Loucy (cell line): ENCODE results near the gene UFSP1.
A peak's percentile ranks its signal among the peaks of the same experiment; 100 is the strongest.

Experiments
- H2AFZ ChIP-seq: fragments of 200-600 bp; sonication (generic); 2 replicates; pipeline ENCODE4 v1.6.0; 2016; ENCODE audit warnings: antibody characterized with exemption, mild to moderate bottlenecking, low read length, moderate library complexity
- H3F3A ChIP-seq: fragments of 200-600 bp; 2 replicates; pipeline ENCODE4 v1.6.0; 2016; ENCODE audit warnings: antibody characterized with exemption, low read depth, mild to moderate bottlenecking
- H3K27me3 ChIP-seq: fragments of 200-600 bp; sonication (generic); 2 replicates; pipeline ENCODE4 v1.6.1; 2014; ENCODE audit warnings: low read length, mild to moderate bottlenecking; ENCODE audit not compliant: insufficient read depth, poor library complexity, severe bottlenecking
- H3K36me3 ChIP-seq: fragments of 200-600 bp; sonication (generic); 2 replicates; pipeline ENCODE4 v1.6.1; 2016; ENCODE audit warnings: low read length; ENCODE audit not compliant: insufficient read depth
- H3K4me1 ChIP-seq: fragments of 200-600 bp; sonication (generic); 2 replicates; pipeline ENCODE4 v1.5.1; 2014; ENCODE audit warnings: low read length, mild to moderate bottlenecking; ENCODE audit not compliant: insufficient read depth, poor library complexity, severe bottlenecking
- H3K4me2 ChIP-seq: fragments of 200-600 bp; sonication (generic); 2 replicates; pipeline ENCODE4 v1.6.0; 2014; ENCODE audit warnings: antibody characterized with exemption, low read length, low read depth, mild to moderate bottlenecking; ENCODE audit not compliant: poor library complexity, severe bottlenecking
- H3K4me3 ChIP-seq: fragments of 200-600 bp; sonication (generic); 2 replicates; pipeline ENCODE4 v1.5.1; 2014; ENCODE audit warnings: low read length, mild to moderate bottlenecking, mixed read lengths; ENCODE audit not compliant: poor library complexity, severe bottlenecking
- H3K79me2 ChIP-seq: fragments of 200-600 bp; sonication (generic); 2 replicates; pipeline ENCODE4 v1.6.1; 2014; ENCODE audit warnings: low read length; ENCODE audit not compliant: insufficient read depth
- H3K9ac ChIP-seq: fragments of 200-600 bp; sonication (generic); 2 replicates; pipeline ENCODE4 v1.6.0; 2014; ENCODE audit warnings: mild to moderate bottlenecking, low read depth, low read length, moderate library complexity; ENCODE audit not compliant: poor library complexity, severe bottlenecking
- H3K9me2 ChIP-seq: fragments of 200-600 bp; sonication (generic); replicated peaks from 2 replicates; pipeline ENCODE4 v1.6.1; 2016; ENCODE audit warnings: low read depth, low read length, mixed read lengths
- H3K9me3 ChIP-seq: fragments of 200-600 bp; sonication (generic); 2 replicates; pipeline ENCODE4 v1.6.1; 2014; ENCODE audit warnings: mild to moderate bottlenecking, antibody characterized with exemption, low read length, low read depth; ENCODE audit not compliant: insufficient read depth
- H4K20me1 ChIP-seq: fragments of 200-600 bp; sonication (generic); 2 replicates; pipeline ENCODE4 v1.6.0; 2014; ENCODE audit warnings: antibody characterized with exemption, low read length, mild to moderate bottlenecking; ENCODE audit not compliant: insufficient read depth, poor library complexity, severe bottlenecking
- EZH2phosphoT487 ChIP-seq: fragments of 200-600 bp; IDR thresholded peaks from 2 replicates; pipeline ENCODE4 v1.6.1; 2018; ENCODE audit warnings: antibody characterized with exemption, mild to moderate bottlenecking, moderate library complexity, borderline replicate concordance
- TF ChIP-seq, protein P1 (sequence below): fragments of 200-600 bp; sonication (generic); conservative IDR thresholded peaks from 2 replicates; pipeline ENCODE4 v1.5.1; 2014; ENCODE audit warnings: mild to moderate bottlenecking, antibody characterized with exemption, low read length

The UFSP1 gene

DNA sequence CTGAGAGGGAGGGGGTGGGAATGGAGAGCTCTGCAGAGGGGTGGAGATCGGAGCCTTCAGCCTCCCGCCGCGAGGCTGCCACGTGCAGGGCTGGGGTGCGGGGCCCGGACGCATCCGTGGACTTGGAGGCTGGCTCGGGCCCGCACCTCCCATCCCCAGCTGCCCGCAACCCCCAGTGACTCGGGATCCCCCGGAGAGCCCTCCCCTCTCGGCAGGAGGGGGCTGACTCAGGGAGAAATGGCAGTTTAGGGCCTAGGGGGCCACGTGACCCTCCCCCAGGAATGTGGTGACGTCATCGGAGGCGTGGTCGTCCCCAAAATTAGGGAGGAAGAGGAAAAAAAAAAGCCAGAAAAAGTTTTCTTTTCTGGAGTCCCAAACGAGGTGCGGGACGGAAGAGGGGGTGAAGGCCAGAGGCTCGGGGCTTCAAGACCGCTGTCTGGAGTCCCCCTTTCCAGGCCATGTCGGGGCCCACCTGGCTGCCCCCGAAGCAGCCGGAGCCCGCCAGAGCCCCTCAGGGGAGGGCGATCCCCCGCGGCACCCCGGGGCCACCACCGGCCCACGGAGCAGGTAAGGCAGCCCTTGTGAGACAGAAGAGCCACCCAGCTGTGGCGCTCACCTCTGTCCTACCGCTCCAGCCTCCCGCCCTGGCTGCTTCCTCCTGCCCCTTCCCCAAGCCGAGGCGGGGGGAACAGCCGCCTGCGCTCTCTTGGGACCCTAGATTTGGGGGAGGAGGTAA, 22.3 kb downstream of the UFSP1 start, which contains the start of gene TRIP6:
TSS of gene TRIP6 (plus strand) at position 348 of the 736 bp plus-strand sequence. CDS start at position 459, 111 bp downstream.
- Histone ChIP-seq H3K4me3 (peak within 1 kb of the TSS; percentile 79), H4K20me1 (no peaks in the 10 kb centered on the region), H3K9ac (peak within 1 kb of the TSS; percentile 97), H3K79me2 (peaks cover 29% of the 10 kb centered on the region), H3K9me2 (no peaks in the 10 kb centered on the region), H3K4me2 (peak within 1 kb of the TSS; percentile 87), H3K27me3 (no peaks in the 10 kb centered on the region), H3K9me3 (no peaks in the 10 kb centered on the region), H3F3A (no peaks in the 10 kb centered on the region), H3K36me3 (peaks cover 4% of the 10 kb centered on the region; the same call in 1 of the 2 replicates), H2AFZ (peak within 1 kb of the TSS; percentile 73), H3K4me1 (peaks cover 12% of the 10 kb centered on the region)
- TF ChIP-seq EZH2phosphoT487 = no peak
- TF ChIP-seq, protein P1, sequence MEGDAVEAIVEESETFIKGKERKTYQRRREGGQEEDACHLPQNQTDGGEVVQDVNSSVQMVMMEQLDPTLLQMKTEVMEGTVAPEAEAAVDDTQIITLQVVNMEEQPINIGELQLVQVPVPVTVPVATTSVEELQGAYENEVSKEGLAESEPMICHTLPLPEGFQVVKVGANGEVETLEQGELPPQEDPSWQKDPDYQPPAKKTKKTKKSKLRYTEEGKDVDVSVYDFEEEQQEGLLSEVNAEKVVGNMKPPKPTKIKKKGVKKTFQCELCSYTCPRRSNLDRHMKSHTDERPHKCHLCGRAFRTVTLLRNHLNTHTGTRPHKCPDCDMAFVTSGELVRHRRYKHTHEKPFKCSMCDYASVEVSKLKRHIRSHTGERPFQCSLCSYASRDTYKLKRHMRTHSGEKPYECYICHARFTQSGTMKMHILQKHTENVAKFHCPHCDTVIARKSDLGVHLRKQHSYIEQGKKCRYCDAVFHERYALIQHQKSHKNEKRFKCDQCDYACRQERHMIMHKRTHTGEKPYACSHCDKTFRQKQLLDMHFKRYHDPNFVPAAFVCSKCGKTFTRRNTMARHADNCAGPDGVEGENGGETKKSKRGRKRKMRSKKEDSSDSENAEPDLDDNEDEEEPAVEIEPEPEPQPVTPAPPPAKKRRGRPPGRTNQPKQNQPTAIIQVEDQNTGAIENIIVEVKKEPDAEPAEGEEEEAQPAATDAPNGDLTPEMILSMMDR = no peak

DNA sequence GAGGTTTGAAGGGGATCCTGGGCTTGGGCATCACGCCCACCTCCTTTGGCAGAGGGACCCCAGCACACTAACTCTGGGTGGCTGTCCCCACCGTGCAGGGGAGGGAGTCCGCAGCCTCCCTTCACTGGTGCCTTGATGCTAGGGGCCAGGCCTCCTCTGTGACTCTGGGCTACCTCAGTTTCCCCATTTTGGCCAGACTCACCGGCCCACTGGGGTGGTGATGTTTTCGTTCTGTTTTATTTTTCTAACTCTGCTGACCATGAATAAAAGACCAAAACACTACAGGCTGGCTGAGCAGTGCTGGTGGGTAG, 22.8 kb downstream of the UFSP1 start:
- Histone ChIP-seq H3K9me2 (no peaks in the 10 kb centered on the region), H3K4me3 (peak overlapping the region; percentile 79), H3K9me3 (no peaks in the 10 kb centered on the region), H3K27me3 (no peaks in the 10 kb centered on the region), H3F3A (no peaks in the 10 kb centered on the region), H3K4me1 (peaks cover 12% of the 10 kb centered on the region), H4K20me1 (no peaks in the 10 kb centered on the region), H3K9ac (peak overlapping the region; percentile 97), H3K36me3 (peaks cover 4% of the 10 kb centered on the region; the same call in 1 of the 2 replicates), H2AFZ (peak overlapping the region; percentile 73), H3K4me2 (peak overlapping the region; percentile 87), H3K79me2 (peaks cover 29% of the 10 kb centered on the region)
- TF ChIP-seq, protein P1 = no peak

DNA sequence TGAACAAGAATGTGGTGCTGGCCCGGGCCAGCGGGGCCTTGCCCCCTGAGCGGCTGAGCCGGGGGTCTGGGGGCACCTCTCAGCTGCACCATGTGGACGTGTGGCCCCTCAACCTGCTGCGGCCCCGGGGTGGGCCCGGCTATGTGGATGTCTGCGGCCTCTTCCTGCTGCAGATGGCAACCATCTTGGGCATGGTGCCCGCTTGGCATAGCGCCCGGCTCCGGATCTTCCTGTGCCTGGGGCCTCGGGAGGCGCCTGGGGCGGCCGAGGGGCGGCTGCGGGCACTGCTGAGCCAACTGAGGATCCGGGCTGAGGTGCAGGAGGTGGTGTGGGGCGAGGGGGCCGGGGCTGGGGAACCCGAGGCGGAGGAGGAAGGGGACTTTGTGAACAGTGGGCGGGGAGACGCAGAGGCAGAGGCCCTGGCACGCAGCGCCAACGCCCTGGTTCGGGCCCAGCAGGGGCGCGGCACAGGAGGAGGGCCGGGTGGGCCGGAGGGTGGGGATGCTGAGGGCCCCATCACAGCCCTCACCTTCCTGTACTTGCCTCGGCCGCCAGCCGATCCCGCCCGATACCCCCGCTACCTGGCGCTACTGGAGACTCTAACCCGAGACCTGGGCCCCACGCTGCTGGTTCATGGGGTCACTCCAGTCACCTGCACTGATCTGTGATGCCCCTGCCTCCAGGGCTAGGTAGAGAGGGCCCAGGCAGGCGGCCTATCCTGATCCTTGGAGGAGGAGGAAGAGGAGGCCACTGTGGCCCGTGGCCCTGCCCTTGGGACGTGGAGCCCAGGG, 23.4 kb downstream of the UFSP1 start:
- H4K20me1 ChIP-seq = no peaks in the 10 kb centered on the region
- no peaks in the 10 kb centered on the region for H3K36me3 ChIP-seq
- no peaks in the 10 kb centered on the region for H3K9me2 ChIP-seq
- H2AFZ ChIP-seq = no peak overlapping the region
- H3K79me2 ChIP-seq = peaks cover 29% of the 10 kb centered on the region
- H3K9ac ChIP-seq = peak overlapping the region; percentile 97
- peak overlapping the region; percentile 79 for H3K4me3 ChIP-seq
- H3K27me3 ChIP-seq = no peaks in the 10 kb centered on the region
- no peaks in the 10 kb centered on the region for H3K9me3 ChIP-seq
- H3K4me2 ChIP-seq = peak overlapping the region; percentile 87
- H3K4me1 ChIP-seq = peaks cover 12% of the 10 kb centered on the region
- no peak for TF ChIP-seq EZH2phosphoT487
- TF ChIP-seq, protein P1 = no peak
- H3F3A ChIP-seq = no peaks in the 10 kb centered on the region
